ENCODE data around the gene ACTRT3. TPM values are rescaled to one million over a fixed set of nuclear protein-coding genes. Genes with fewer than 3 reads are reported as not detected.

ACTRT3 gene
- total RNA-seq (2022; extraction: Qiagen RNA extraction): 2.5 to 3.2 TPM (median 2.7 TPM) in 5 replicates

DNA sequence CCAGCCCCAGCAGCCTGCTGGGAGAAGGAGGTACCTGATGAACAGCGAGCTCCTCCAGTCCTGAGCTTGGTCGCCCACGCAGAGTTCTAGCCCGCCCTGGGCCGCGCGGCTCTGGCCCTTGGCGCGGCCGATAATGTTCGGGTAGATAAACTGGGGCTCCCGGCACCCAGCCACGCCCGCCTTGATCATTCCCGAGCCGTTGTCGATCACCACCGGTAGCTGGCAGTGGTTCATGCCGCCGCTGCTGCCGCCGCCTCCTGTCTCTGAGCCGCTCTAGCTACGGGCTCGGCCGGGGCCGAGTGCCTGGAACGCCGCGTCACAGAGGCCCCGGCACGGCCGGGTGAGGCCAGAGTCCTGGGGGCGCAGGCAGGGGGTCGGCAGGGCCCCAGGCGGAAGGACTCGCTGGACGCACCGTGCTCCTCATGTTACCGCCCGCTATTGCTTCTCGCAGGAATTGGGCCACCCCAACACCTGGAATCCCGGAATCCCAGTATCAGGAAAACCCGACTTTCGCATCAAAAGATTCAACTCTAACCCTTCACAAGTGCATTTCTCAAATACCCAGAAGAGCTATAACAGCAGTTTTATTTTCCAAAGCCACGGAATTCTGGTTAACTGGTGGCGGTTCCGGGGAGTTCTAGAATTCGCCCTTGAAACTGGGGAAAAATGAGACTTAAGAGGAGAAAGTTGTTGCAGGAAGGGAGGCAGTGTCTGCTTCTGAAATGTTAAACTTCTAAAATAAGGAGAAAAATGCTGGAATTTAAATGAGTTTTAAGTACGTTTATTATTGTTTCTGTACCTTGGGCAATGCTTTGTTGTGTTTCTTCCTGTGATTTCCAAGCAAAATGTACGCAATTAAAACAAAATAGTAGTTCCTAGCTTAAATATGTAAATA is at the start of gene ACTRT3:
ACTRT3 (minus strand) TSS at position 275 of the 895 bp plus-strand sequence; CDS start at position 234, 41 bp downstream.

GRCh38 chr3:169812332-169813235 is 43.2 kb upstream of the ACTRT3 start, which contains the start of the genes LRRC34 and LRRIQ4:
TSS of gene LRRC34 (minus strand) at chr3:169812904. CDS start at chr3:169812548, 356 bp downstream.
TSS of gene LRRIQ4 (plus strand) at chr3:169812870. CDS start at chr3:169821922, 9,052 bp downstream.

DNA sequence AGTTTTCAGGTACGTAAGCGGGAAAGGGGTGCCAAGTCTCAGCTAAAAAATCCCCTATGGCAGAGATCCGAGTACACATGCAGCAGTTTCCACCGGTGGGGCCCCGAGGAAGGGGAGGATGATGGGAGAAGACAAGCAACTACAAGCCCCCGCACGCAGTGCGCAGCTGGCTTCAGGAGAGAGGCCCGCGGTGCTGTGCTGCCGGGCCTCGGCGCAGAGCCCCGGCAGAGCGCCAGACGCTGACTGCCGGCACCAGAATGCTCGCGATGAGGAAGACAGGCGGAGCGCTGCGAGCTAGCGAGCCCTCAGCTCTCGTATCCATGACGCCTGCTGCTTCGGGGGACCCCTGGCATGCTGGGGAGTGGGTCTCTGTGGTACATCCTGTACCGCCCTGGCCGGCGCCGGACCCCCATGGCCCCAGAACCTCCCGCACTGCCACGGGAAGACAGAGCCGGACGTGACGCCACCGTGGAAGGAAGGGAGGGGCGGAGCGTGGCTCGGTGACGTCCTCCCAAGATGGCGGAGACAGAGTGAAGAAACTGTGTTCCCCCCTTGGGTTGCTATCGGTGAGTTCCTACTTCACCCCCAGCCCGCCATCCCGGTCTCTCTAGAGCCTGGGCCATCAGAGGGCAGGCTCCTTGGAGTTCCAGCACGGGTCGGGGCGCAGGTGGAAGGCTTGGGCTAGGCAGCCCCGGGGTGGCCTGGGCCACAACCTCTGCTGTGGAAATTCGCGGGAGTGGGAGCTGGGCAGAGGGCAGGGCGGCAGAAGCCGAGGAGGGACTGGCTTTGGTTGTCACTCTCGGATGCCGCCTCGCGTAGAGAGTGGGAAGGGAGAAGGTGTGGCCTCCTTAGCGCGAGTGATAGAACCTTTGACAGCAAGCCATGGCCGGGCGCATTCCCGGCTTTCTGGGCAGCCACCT is 3.8 kb upstream of the ACTRT3 start, which contains the start of gene MYNN:
MYNN (plus strand) TSS at position 500 of the 920 bp plus-strand sequence. CDS start 900 bp downstream, outside the sequence.

GRCh38 chr3:169764882-169765612 is 4.3 kb downstream of the ACTRT3 start, which contains the start of gene TERC:
TSS of gene TERC (minus strand) at chr3:169765060.

Other genes starting within 250 kb of the ACTRT3 start
- 0.15 TPM in 1 of 5 replicates, not detected in the others for gene MECOM, start 105.8 kb downstream of the ACTRT3 start, total RNA-seq (2022; extraction: Qiagen RNA extraction)
- gene TERC, start 4.5 kb downstream of the ACTRT3 start, total RNA-seq (2022; extraction: Qiagen RNA extraction): 0.35 TPM in 1 of 5 replicates, not detected in the others
- gene MYNN, start 3.8 kb upstream of the ACTRT3 start, total RNA-seq (2022; extraction: Qiagen RNA extraction): 8.6 to 11.7 TPM (median 8.9 TPM) in 5 replicates
- gene LRRIQ4, start 43.3 kb upstream of the ACTRT3 start, total RNA-seq (2022; extraction: Qiagen RNA extraction): not detected in 5 replicates
- gene LRRC34, start 43.3 kb upstream of the ACTRT3 start, total RNA-seq (2022; extraction: Qiagen RNA extraction): not detected in 5 replicates
- 0.02 TPM in 1 of 5 replicates, not detected in the others for gene LRRC31, start 100.4 kb upstream of the ACTRT3 start, total RNA-seq (2022; extraction: Qiagen RNA extraction)
- gene SAMD7, start 142.0 kb upstream of the ACTRT3 start, total RNA-seq (2022; extraction: Qiagen RNA extraction): not detected in 5 replicates
- 70.2 to 148 TPM (median 86.7 TPM) in 5 replicates for gene SEC62, start 197.2 kb upstream of the ACTRT3 start, total RNA-seq (2022; extraction: Qiagen RNA extraction)